GM19351 (cell line): ENCODE measurements around the gene PRUNE2.
A peak's percentile ranks its signal among the peaks of the same experiment; 100 is the strongest.

Experiments used
- ATAC-seq: cut with Tn5 transposase; IDR thresholded peaks from one replicate; pipeline ENCODE4 v1.9.1; 2021; ENCODE audit warnings: mild to moderate bottlenecking, moderate library complexity; ENCODE audit not compliant: unreplicated experiment

Gene PRUNE2

GRCh38 chr9:76904661-76905457 lies 1.1 kb downstream of the PRUNE2 start:
- no peak for ATAC-seq

DNA sequence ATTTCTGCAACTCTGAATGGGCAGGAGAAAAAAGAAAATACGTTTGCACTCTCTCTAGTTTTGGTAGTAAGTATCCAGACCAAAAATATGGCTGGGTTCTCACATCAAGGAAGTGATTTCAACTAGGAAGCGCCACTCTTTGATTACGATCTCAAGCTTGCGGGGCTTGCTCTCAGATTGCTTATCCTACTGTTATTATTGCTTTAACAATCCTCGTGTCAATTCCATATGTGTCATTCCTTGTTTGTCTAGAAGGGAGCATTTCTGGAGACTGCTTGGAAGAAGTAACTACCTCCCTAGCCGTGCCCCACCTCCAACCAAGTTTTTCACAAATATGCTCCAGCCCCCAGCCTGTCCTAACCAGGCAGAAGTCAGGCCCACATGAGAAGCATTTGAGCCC lies 3.5 kb downstream of the PRUNE2 start:
- ATAC-seq: no peak

DNA sequence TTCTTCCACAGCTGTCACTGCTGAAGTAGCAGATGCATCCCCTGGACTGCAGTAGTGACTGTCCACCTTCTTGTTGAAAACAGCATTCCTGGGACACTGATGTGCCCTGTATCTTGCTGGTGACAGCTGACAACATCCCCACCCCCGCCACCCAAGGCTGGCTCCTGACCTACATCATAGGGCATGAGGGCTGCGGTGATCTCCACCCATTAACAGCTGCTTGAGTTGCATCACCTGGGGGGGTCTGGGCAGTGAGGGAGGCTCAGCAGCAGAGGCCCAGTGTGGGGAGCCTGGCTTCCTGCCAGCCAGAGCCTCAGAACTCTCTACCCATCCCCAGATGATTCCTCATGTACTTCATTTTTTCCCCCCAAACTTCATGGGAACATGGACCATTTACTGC lies 4.1 kb downstream of the PRUNE2 start:
- no peak for ATAC-seq

DNA sequence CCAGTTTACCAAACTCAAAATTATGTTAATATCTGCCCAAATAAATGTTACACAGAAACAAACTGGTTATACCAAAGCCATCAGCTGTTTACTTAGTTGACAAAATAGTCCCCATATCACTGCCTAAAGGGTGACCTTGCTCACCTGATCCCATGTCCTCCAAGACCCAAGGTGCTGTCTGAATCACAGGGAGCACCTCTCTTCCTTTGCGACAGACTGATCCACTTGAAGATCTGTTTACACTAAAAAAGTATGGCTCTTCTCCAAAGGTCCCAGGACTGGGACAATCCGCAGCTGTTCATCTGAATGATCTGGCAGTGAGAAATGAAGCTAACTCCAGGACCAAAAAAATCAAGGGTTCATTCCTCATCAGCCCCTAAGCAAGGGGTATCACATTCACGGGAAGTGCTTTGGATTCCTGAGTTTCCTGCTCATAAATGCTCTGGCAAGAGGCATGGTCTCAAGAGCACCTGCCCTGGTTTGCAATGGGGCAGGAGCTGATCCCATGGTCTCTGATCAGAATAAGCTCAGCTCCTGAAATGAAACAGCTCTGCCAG lies 5.0 kb downstream of the PRUNE2 start:
- ATAC-seq: no peak

DNA sequence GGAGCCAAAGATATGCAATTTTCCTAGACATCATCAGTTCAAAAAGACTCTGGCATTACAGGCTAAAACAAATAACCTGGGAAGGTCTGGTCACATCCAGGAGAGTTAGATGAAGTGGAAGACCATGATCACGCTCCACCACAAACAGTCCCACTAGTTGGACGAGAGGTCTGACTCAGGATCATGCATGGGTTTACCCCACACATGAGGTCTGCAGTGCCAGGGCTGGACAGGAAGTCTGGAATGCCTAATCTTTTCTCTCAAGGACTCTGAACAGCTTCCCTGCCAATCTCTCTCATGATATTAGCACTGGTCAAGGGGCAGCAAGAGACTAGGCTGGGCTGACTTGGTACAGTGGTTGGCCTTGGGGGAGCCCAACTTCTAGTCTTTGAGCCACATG lies 7.1 kb downstream of the PRUNE2 start:
- no peak for ATAC-seq

DNA sequence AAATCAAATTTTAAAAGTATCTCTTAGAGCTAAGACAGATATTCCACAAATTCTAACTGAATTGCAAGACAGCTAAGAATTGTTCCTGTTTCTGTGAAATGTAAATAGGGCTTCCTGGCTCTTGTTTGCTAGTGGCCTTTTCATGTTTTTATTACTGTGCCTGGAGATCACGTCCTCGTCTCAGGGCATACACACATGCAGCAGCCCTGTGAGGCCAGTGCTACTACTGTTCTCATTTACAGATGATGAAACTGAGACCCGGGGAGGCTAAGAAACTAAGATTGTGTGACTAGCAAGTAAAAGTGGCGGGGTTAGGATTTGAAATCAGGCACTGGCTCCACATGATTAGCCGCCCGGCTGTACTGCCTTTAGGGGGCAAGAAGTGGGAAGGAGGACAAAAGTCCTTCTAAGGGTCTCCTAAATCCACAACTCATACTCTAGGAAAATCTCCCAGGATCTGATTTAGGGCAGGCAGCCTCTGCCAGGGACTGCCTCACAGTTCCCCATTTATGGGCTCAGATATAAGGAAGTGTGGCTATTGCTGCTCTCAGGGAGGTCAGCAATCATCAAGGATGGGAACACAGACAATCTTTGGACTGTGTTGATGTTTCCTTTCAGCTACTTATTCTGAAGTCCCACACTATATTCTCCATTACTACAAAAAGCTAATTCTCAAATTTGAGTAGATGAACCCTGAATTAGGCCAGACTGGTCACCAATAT lies 7.9 kb downstream of the PRUNE2 start:
- no peak for ATAC-seq

DNA sequence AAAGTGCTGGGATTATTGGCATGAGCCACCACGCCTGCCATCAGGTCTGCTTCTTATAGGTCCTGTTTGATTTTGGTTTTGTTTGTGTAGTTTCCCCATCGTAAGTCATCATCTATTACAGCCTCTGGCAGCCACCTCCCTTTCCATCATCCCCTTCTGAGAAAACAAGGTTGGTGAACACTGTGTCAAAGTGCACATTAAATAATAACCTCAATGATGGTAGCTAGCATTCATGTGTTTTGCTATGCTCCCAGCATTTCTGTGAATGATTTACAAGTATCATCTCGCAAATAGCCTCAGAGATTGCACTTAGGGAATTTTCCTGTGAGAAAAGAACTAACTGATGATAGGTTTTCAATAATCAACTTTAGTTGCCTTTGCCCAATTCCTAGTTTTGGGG lies 9.9 kb downstream of the PRUNE2 start:
- no peak for ATAC-seq

GRCh38 chr9:76895186-76895585 lies 10.7 kb downstream of the PRUNE2 start:
- ATAC-seq: no peak

DNA sequence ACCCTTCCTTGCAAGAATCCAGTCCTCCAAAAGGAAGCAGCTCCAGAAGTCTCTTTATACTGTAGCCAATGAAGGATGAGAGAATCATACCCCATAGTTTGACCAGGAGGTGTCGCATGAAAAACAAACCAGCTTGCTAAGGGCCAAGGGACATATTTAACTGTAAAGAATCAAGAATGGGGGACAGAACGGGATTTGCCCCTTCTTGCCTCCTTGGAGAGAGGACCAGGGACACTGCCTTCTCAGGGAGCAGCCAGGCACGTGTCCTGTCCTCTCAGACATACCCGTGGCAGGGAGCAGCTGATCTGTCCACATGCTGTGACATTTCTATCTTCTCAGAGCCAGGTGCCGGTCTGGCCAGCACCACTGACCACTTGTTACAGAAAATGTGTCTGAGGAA lies 11.7 kb downstream of the PRUNE2 start:
- no peak for ATAC-seq

DNA sequence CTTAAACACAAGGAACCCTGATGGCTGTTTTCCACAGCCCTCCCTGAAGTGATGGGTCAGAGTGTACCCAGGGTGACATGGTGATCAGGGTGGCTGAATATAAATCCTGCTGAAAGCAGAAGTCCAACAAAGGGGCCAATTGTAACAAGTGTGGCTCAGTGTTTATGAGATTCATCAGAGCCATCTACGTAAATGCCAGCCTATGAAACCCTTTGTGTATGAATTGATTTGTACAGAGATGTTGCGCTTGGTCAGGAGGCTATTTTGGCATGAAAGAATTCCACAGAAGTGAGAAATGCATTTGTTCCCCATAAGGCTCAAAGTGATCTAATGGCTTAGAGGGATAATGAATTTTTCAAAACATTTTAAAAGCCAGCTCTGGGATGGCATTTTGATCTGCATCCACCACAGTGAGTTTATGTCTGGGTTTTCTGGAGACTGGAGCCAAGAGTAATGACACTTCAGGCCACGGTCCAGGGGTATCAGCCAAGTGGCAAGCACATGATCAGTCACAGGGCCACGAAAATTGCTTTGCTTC lies 12.4 kb downstream of the PRUNE2 start:
- ATAC-seq: no peak

GRCh38 chr9:76891874-76892273 lies 14.0 kb downstream of the PRUNE2 start:
- ATAC-seq: peak; percentile 43

DNA sequence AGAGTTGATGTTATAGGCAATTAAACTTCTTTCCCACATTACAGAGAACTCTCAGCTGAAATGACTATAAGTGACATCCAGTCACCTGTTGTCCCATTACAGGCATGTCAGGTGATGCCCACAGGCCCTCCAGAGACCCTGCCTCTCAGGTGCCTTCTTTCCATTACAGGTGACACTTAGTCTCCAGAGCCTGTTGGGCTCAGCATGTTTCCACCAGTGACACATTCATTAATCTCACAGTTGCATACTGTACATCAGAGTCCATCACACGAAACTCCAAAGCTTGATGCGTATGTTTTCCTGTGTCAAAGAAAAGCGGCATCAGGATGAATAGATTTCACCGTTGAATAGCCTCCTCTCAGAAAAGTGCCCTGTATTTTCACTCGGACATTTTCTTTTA lies 14.6 kb downstream of the PRUNE2 start:
- no peak for ATAC-seq

- no peak for ATAC-seq
Observed at GRCh38 chr9:76887951-76888350, 18.0 kb downstream of the PRUNE2 start.

DNA sequence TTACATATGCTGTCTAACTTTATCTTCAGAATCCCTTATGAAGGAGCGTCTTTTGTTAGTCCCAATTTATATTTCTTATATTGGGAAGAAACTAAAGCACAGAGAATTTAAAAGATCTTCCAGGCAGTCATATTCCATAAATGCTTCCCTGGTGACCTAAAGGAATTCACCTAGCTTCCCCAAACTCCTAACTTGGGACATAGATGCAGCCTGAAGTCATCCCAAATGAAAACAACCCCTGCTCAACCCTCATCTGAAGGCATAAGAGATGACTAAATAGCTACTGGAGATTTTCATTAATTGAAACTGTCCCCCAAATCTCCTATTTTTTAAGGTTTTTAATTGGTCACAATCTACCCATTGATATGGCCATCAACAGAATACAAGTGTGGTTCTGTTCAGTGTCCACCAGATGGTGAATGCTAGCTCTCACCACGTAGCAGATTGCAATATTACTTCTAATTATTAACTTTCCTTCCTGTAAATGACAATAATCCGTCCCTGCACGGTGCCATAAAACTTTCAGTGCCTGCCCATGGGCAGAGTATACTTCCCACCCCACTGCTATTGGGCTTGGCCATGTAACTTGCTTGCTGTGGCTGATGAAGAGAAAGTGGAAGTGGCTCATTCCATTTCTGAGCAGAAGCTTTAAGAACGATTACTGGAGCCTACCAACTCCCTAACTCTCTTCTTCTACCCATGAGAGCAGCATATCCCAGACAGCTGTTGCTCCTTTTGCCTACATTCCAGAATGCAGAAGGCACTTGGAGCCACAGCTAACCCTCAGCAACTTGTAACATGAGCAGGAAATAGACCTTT lies 18.7 kb downstream of the PRUNE2 start:
- peak; percentile 46 for ATAC-seq

DNA sequence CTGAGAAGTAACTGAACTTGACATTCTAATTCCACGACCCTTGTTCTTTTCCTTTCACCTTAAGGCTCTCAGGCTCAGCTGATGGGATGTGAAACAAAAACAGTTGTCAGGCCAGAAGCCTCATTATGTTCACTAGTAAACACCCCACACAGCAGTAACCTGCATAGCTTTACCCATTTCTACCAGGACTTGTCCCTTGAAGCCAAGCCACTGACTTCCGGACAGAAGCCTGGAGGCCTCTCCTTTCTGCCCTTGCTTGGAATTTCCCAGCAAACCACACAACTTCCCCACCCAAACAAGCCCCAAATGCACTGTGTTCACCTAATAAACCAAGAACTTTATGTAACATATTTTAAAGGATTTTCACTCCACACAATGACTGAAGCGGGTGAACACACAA lies 19.6 kb downstream of the PRUNE2 start:
- no peak for ATAC-seq

- no peak for ATAC-seq
Observed at GRCh38 chr9:76884823-76885222, 21.1 kb downstream of the PRUNE2 start.

DNA sequence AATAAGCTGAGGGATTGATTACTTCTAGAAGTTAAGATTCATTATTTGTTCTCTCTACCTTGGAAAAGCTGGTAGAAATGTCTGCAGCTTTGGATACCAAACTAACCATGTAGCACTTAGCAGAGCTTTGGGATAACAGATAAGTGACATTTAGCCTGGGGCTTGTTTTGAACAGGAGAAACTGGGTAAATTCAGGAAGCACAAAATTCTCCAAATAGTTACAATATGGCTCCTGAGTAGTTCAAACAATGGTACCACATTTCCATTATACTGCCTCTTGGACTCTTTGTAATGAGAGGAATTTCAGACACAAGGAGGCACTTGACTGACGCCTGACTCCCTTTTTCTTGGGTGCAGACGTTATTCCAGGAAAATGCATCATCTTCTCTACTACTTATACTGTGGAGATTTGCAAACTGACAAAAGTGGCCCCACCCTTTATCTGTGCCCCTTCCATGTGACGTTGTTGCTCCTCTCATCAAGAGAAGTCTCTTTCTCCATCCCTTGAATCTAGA lies 22.5 kb downstream of the PRUNE2 start:
- ATAC-seq: no peak

- peak; percentile 93 for ATAC-seq
Observed at GRCh38 chr9:76882686-76883085, 23.2 kb downstream of the PRUNE2 start.

- ATAC-seq: no peak
Observed at GRCh38 chr9:76880210-76880609, 25.7 kb downstream of the PRUNE2 start.

- ATAC-seq: no peak
Observed at GRCh38 chr9:76878933-76879332, 27.0 kb downstream of the PRUNE2 start.

GRCh38 chr9:76877961-76878360 lies 28.0 kb downstream of the PRUNE2 start:
- ATAC-seq: no peak
